GM12878 (cell line): ENCODE data around the gene VARS2. TPM values are rescaled to one million over a fixed set of nuclear protein-coding genes. Genes with fewer than 3 reads are reported as not detected.

Experiments used
- ATAC-seq: fragments of 200-7000 bp; cut with Tn5 transposase; 3 replicates; pipeline ENCODE4 v1.9.1; 2020; ENCODE audit warnings: mild to moderate bottlenecking, moderate library complexity
- BruUV-seq: library from RNA; stranded (reverse); fragments of 400-500 nt; replicated peaks from 2 replicates; lab custom pipeline; 2021; lab: Mats Ljungman, UMichigan
- CTCF ChIA-PET: fragments of 300-600 bp; sonication (Branson Sonifier 250); formaldehyde crosslinking; extraction: SDS; loops from one replicate; lab custom pipeline; 2021; ENCODE audit warnings: inconsistent platforms; lab: Yijun Ruan, JAX
- POLR2A ChIA-PET: fragments of 350-600 bp; formaldehyde crosslinking; extraction: SDS; loops from one replicate; lab custom pipeline; 2021; ENCODE audit warnings: inconsistent platforms; lab: Charles Lee
- RAD21 ChIA-PET: fragments of 300-600 bp; sonication (Branson Sonifier 250); formaldehyde crosslinking; loops from one replicate; lab custom pipeline; 2023; ENCODE audit warnings: antibody characterized with exemption; ENCODE audit not compliant: unreplicated experiment; lab: Charles Lee
- SMC1A ChIA-PET: fragments of 300-600 bp; sonication (Branson Sonifier 250); formaldehyde crosslinking; loops from one replicate; lab custom pipeline; 2023; ENCODE audit not compliant: unreplicated experiment, uncharacterized antibody; lab: Charles Lee
- DNase-seq: peaks from one replicate; pipeline ENCODE4 v3.0.0-alpha.2; 2011; ENCODE audit warnings: low read depth, low spot score
- FAIRE-seq: peaks from 3 replicates; lab custom pipeline; 2011; peaks lifted over from hg19 to GRCh38; lab: Jason Lieb, UNC
- H2AFZ ChIP-seq: 2 replicates; pipeline ENCODE4 v1.6.0; 2011; ENCODE audit warnings: low read depth, low read length, control low read depth; ENCODE audit not compliant: control insufficient read depth
- H3K27ac ChIP-seq: 2 replicates; pipeline ENCODE4 v1.5.1; 2011; ENCODE audit warnings: control low read depth; ENCODE audit not compliant: control insufficient read depth, insufficient read depth
- H3K27me3 ChIP-seq, 2 experiments: replicated peaks in 1 of 2; 2 replicates each; pipeline versions ENCODE4 v1.6.0 to v1.6.1; 2011; ENCODE audit warnings: low read length in 1 of 2; ENCODE audit not compliant: control insufficient read depth in 2 of 2, insufficient read depth in 2 of 2
- H3K36me3 ChIP-seq, 2 experiments: 2 replicates each; pipeline ENCODE4 v1.5.1; 2011; ENCODE audit warnings: low read length in 1 of 2; ENCODE audit not compliant: control insufficient read depth in 2 of 2, insufficient read depth in 2 of 2
- H3K4me1 ChIP-seq: 2 replicates; pipeline ENCODE4 v1.6.1; 2011; ENCODE audit warnings: mild to moderate bottlenecking, low read length, moderate library complexity, mixed read lengths; ENCODE audit not compliant: control insufficient read depth, insufficient read depth
- H3K4me2 ChIP-seq: 2 replicates; pipeline ENCODE4 v1.6.0; 2011; ENCODE audit warnings: control low read depth; ENCODE audit not compliant: control insufficient read depth, insufficient read depth
- H3K4me3 ChIP-seq: fragments of 200-600 bp; sonication (generic); 2 replicates; pipeline ENCODE4 v1.5.1; 2016
- H3K79me2 ChIP-seq: 2 replicates; pipeline ENCODE4 v1.6.0; 2011; ENCODE audit warnings: low read length; ENCODE audit not compliant: control insufficient read depth, insufficient read depth
- H3K9ac ChIP-seq: 2 replicates; pipeline ENCODE4 v1.8.0; 2011; ENCODE audit warnings: low read length, control low read depth, mixed read lengths; ENCODE audit not compliant: control insufficient read depth, insufficient read depth
- H3K9me3 ChIP-seq: replicated peaks from 3 replicates; pipeline ENCODE4 v1.5.1; 2011; ENCODE audit warnings: mild to moderate bottlenecking, low read length; ENCODE audit not compliant: control insufficient read depth, insufficient read depth
- H4K20me1 ChIP-seq: 2 replicates; pipeline ENCODE4 v1.6.0; 2011; ENCODE audit not compliant: control insufficient read depth, insufficient read depth
- ATF3 ChIP-seq: IDR thresholded peaks from 2 replicates; pipeline ENCODE4 v1.6.1; 2011; ENCODE audit warnings: low read depth, mild to moderate bottlenecking, low read length, moderate library complexity, borderline replicate concordance; ENCODE audit errors: extremely low read depth
- CHD2 ChIP-seq: IDR thresholded peaks from 2 replicates; pipeline ENCODE4 v1.6.1; 2011; ENCODE audit warnings: low read depth, low read length, improper control_type of control experiment, borderline replicate concordance
- E2F8 ChIP-seq: fragments of 450-650 bp; IDR thresholded peaks from 2 replicates; pipeline ENCODE4 v1.6.1; 2018; ENCODE audit warnings: mild to moderate bottlenecking, low read depth, moderate library complexity; ENCODE audit not compliant: partially characterized antibody
- EGR1 ChIP-seq, 2 experiments: IDR thresholded peaks; 1 replicate in 1 of 2; 2 replicates in 1 of 2; pipeline ENCODE4 v1.6.1; 2011 to 2012; ENCODE audit warnings: low read depth in 2 of 2, low read length in 2 of 2, borderline replicate concordance in 1 of 2, mild to moderate bottlenecking in 1 of 2, moderate library complexity in 1 of 2
- ESRRA ChIP-seq: IDR thresholded peaks from 2 replicates; pipeline ENCODE4 v1.6.1; 2012; ENCODE audit warnings: mild to moderate bottlenecking, low read length, improper control_type of control experiment
- IKZF1 ChIP-seq: fragments of 450-650 bp; conservative IDR thresholded peaks from 2 replicates; pipeline ENCODE4 v1.6.1; 2017; ENCODE audit warnings: antibody characterized with exemption, mild to moderate bottlenecking
- IRF3 ChIP-seq: fragments of 450-650 bp; IDR thresholded peaks from 2 replicates; pipeline ENCODE4 v1.6.1; 2014; ENCODE audit warnings: mild to moderate bottlenecking
- MEF2A ChIP-seq: IDR thresholded peaks from 2 replicates; pipeline ENCODE4 v1.6.1; 2011; ENCODE audit warnings: low read depth, mild to moderate bottlenecking, low read length, moderate library complexity; ENCODE audit not compliant: insufficient read depth
- MYB ChIP-seq: fragments of 150-350 bp; IDR thresholded peaks from 2 replicates; pipeline ENCODE4 v1.6.1; 2014; ENCODE audit warnings: mild to moderate bottlenecking, low read depth, low read length, borderline replicate concordance
- NFYA ChIP-seq: IDR thresholded peaks from 2 replicates; pipeline ENCODE4 v1.6.1; 2011; ENCODE audit warnings: low read depth, mild to moderate bottlenecking, low read length, improper control_type of control experiment, borderline replicate concordance
- PKNOX1 ChIP-seq: fragments of 450-650 bp; IDR thresholded peaks from 2 replicates; pipeline ENCODE4 v1.6.1; 2016; ENCODE audit warnings: mild to moderate bottlenecking
- POLR2AphosphoS2 ChIP-seq: IDR thresholded peaks from 2 replicates; pipeline ENCODE4 v1.6.1; 2011; ENCODE audit warnings: low read depth, mild to moderate bottlenecking, low read length, improper control_type of control experiment, moderate library complexity
- RELB ChIP-seq: fragments of 450-650 bp; IDR thresholded peaks from 2 replicates; pipeline ENCODE4 v1.6.1; 2017; ENCODE audit warnings: low read depth, mild to moderate bottlenecking, moderate library complexity
- SIN3A ChIP-seq: IDR thresholded peaks from 2 replicates; pipeline ENCODE4 v1.6.1; 2012; ENCODE audit warnings: low read depth, low read length, improper control_type of control experiment
- USF2 ChIP-seq: IDR thresholded peaks from 2 replicates; pipeline ENCODE4 v1.6.1; 2011; ENCODE audit warnings: low read depth, low read length, improper control_type of control experiment, borderline replicate concordance
- YY1 ChIP-seq: IDR thresholded peaks from 2 replicates; pipeline ENCODE4 v1.6.1; 2011; ENCODE audit warnings: low read depth, mild to moderate bottlenecking, low read length
- WGBS: methylation state at CpG from one replicate; pipeline ENCODE4 v1.1.6; 2016; ENCODE audit warnings: low lambda C conversion rate; ENCODE audit not compliant: insufficient replicate concordance, insufficient coverage; ENCODE audit errors: missing lambda C conversion rate; 5-methylcytosine and 5-hydroxymethylcytosine counted together
- in situ Hi-C: fragments of 300-500 bp; cut with MboI; formaldehyde crosslinking; loops from 9 replicates; pipeline ENCODE4 v1.14.3; 2018; ENCODE audit warnings: mixed read lengths
- intact Hi-C: fragments of 100-400 bp; cut with micrococcal nuclease; formaldehyde crosslinking; loops from one replicate; pipeline ENCODE4 v1.14.2; 2022; ENCODE audit not compliant: unreplicated experiment
- polyA plus RNA-seq, 11 experiments: library from polyadenylated mRNA; depleted of rRNA in 4 of 11; unstranded in 6 of 11; stranded (reverse) in 5 of 11; fragments of >200 nt; fragmentation: Nextera tagmentation in 4 of 11; fragmentation: Illumina TruSeq in 1 of 11; extraction: Ambion mirVana in 4 of 11; extraction: Trizol in 1 of 11; gene quantifications; 1 replicate in 1 of 11; 2 replicates in 10 of 11; pipeline versions ENCODE4 v1.2.1 to v1.2.3, GENCODE V29; 2011 to 2016; ENCODE audit warnings: inconsistent platforms in 2 of 11, missing spikeins in 2 of 11, low read depth in 1 of 11
- total RNA-seq, 4 experiments: library from RNA; depleted of rRNA in 3 of 4; stranded (reverse); fragments of >200 nt in 3 of 4; fragmentation: Illumina TruSeq in 1 of 4; extraction: Trizol in 1 of 4; gene quantifications; 2 replicates each; pipeline versions ENCODE4 v1.2.1 to v1.2.3, GENCODE V29; 2013 to 2021

VARS2 gene
- total and polyA plus RNA-seq, 10 of the 15 experiments (the other 5 are each of a cell fraction or from before 2014, with no cell fraction given), result 3.8 to 70.7 (median 49.1) TPM

- no peak overlapping the region for H2AFZ ChIP-seq
- no TSS peak for BruUV-seq
- H3K79me2 ChIP-seq, result no peaks in the 10 kb centered on the region
- CTCF ChIA-PET, result interaction anchor here (0.7 kb wide), 1 partner anchor 1613 kb away, joined by 3 read pairs; no protein-coding TSS in a partner anchor
- H3K27me3 ChIP-seq, result no peaks in the 10 kb centered on the region
- no peak overlapping the region for H3K4me2 ChIP-seq
- no peaks in the 10 kb centered on the region for H3K9me3 ChIP-seq
- H3K4me1 ChIP-seq, result no peaks in the 10 kb centered on the region
- WGBS, result 75% methylated on average over 12 of the region's 12 CpGs
- H4K20me1 ChIP-seq, result no peaks in the 10 kb centered on the region
- peaks cover 4 to 16% of the 10 kb centered on the region in 2 experiments; a peak in 3 of 4 replicates for H3K36me3 ChIP-seq
- FAIRE-seq (no peak), DNase-seq (no peak), ATAC-seq (no peak)
- SMC1A ChIA-PET, result interaction anchor here (1.4 kb wide), 1 partner anchor 19 kb away, joined by 4 read pairs; the partner anchor contains the start of gene VARS2
- intact Hi-C loops, result no loop called here
- in situ Hi-C loops, result no loop called here
- no peak overlapping the region for H3K27ac ChIP-seq
- no peak overlapping the region for H3K9ac ChIP-seq
- RAD21 ChIA-PET, result no interaction called here
- H3K4me3 ChIP-seq, result no peak overlapping the region
- POLR2A ChIA-PET, result interaction anchor here (0.8 kb wide), 1 partner anchor 50 kb away, joined by 6 read pairs; no protein-coding TSS in a partner anchor
- TF ChIP-seq SIN3A (no peak), EGR1 (IDR thresholded peaks at IDR 0.05; ENCODE audit: borderline replicate concordance in 1 of 2, low read depth in 2 of 2, low read length in 2 of 2) (no peak), NFYA (no peak), USF2 (no peak), MYB (no peak), IRF3 (no peak), IKZF1 (no peak), PKNOX1 (no peak), CHD2 (no peak), ATF3 (no peak), ESRRA (no peak), RELB (no peak), YY1 (no peak), MEF2A (no peak), POLR2AphosphoS2 (no peak), E2F8 (no peak)
Observed at GRCh38 chr6:30894381-30894780, 19.7 kb upstream of the VARS2 start.
